ENCODE data around the gene AK4.

Gene AK4

GRCh38 chr1:65177457-65177856, 29.5 kb downstream of the AK4 start:
- DNase-seq = no peak

GRCh38 chr1:65178235-65178634, 30.2 kb downstream of the AK4 start:
- DNase-seq = no peak

- no peak for DNase-seq
These were observed 31.1 kb downstream of the AK4 start for GRCh38 chr1:65179148-65179547.

- no peak for DNase-seq
These were observed 33.0 kb downstream of the AK4 start for GRCh38 chr1:65180977-65181376.

GRCh38 chr1:65182658-65183268, 34.8 kb downstream of the AK4 start:
- no peak for DNase-seq

GRCh38 chr1:65189576-65190115, 41.6 kb downstream of the AK4 start:
- no peak for DNase-seq

- DNase-seq = no peak
These were observed 42.2 kb downstream of the AK4 start for GRCh38 chr1:65190229-65190628.

- DNase-seq = no peak
These were observed 45.2 kb downstream of the AK4 start for GRCh38 chr1:65193129-65193695.

GRCh38 chr1:65195495-65196417, 47.8 kb downstream of the AK4 start:
- no peak for DNase-seq

- DNase-seq = no peak
These were observed 48.9 kb downstream of the AK4 start for GRCh38 chr1:65196926-65197325.

GRCh38 chr1:65197636-65198035, 49.6 kb downstream of the AK4 start:
- DNase-seq = no peak

- DNase-seq = no peak
These were observed 50.1 kb downstream of the AK4 start for GRCh38 chr1:65198096-65198495.

- no peak for DNase-seq
These were observed 52.4 kb downstream of the AK4 start for GRCh38 chr1:65200411-65200810.

- no peak for DNase-seq
These were observed 58.8 kb downstream of the AK4 start for GRCh38 chr1:65206836-65207235.

GRCh38 chr1:65207317-65207716, 59.3 kb downstream of the AK4 start:
- no peak for DNase-seq

- no peak for DNase-seq
These were observed 60.6 kb downstream of the AK4 start for GRCh38 chr1:65208563-65208973.

- DNase-seq = no peak
These were observed 61.2 kb downstream of the AK4 start for GRCh38 chr1:65209005-65209885.

- DNase-seq = no peak
These were observed 62.3 kb downstream of the AK4 start for GRCh38 chr1:65210325-65210724.

- DNase-seq = no peak
These were observed 63.3 kb downstream of the AK4 start for GRCh38 chr1:65211331-65211730.

GRCh38 chr1:65213271-65214023, 65.4 kb downstream of the AK4 start:
- DNase-seq = no peak

GRCh38 chr1:65214340-65215027, 66.5 kb downstream of the AK4 start:
- DNase-seq = no peak

All from CD4-positive, alpha-beta T cell treated with Interferon gamma for 1 hour (primary cell).